Ascending aorta (tissue), 2 donors: Measurements from ENCODE around the gene ABRACL. TPM values are rescaled to one million over a fixed set of nuclear protein-coding genes. Genes with fewer than 3 reads are reported as not detected.
"Not testable (repeated sequence)": the region's sequence is repeated elsewhere in the genome, so short reads cannot be mapped to it uniquely, and the experiment has no call there.

Experiments
- DNase-seq, 2 donors: peaks; one replicate each; pipeline ENCODE4 v3.0.0-alpha.2; 2019; ENCODE audit warnings: low spot score in 2 of 2
- H3K27ac ChIP-seq, 2 donors: fragments of 200-600 bp; sonication (generic); one replicate each; pipeline ENCODE4 v1.5.1; 2016 to 2017; ENCODE audit warnings: mild to moderate bottlenecking in 1 of 2
- H3K27me3 ChIP-seq: fragments of 200-600 bp; sonication (generic); one replicate; pipeline ENCODE4 v1.5.1; 2017
- H3K36me3 ChIP-seq, 2 donors: fragments of 200-600 bp; sonication (generic); one replicate each; pipeline ENCODE4 v1.5.1; 2016
- H3K4me1 ChIP-seq, 2 donors: fragments of 200-600 bp; sonication (generic); one replicate each; pipeline ENCODE4 v1.5.1; 2016 to 2017; ENCODE audit warnings: mild to moderate bottlenecking in 1 of 2
- H3K4me3 ChIP-seq, 2 donors: fragments of 200-600 bp; sonication (generic); one replicate each; pipeline ENCODE4 v1.5.1; 2016 to 2017; ENCODE audit warnings: mild to moderate bottlenecking in 1 of 2
- H3K9me3 ChIP-seq, 2 donors: fragments of 200-600 bp; sonication (generic); one replicate each; pipeline ENCODE4 v1.5.1; 2016
- intact Hi-C: fragments of 100-400 bp; cut with DNase I; formaldehyde crosslinking; loops from one replicate; pipeline ENCODE4 v1.15.1; 2023
- total RNA-seq: library from RNA; depleted of rRNA; stranded (reverse); fragments of >200 nt; gene quantifications from one replicate; pipeline ENCODE4 v1.1.0, GENCODE V29; 2016
- TF ChIP-seq, protein P1 (sequence below), 3 experiments: fragments of 200-600 bp in 2 of 3; fragments of 450-650 bp in 1 of 3; sonication (generic) in 2 of 3; IDR thresholded peaks; one replicate each; pipeline ENCODE4 v1.5.1; 2016 to 2019; ENCODE audit warnings: antibody characterized with exemption in 3 of 3, mild to moderate bottlenecking in 1 of 3, moderate library complexity in 1 of 3

The ABRACL gene
- total RNA-seq, 1 donor from 2014 or later: 27.6 TPM

- TF ChIP-seq, protein P1, sequence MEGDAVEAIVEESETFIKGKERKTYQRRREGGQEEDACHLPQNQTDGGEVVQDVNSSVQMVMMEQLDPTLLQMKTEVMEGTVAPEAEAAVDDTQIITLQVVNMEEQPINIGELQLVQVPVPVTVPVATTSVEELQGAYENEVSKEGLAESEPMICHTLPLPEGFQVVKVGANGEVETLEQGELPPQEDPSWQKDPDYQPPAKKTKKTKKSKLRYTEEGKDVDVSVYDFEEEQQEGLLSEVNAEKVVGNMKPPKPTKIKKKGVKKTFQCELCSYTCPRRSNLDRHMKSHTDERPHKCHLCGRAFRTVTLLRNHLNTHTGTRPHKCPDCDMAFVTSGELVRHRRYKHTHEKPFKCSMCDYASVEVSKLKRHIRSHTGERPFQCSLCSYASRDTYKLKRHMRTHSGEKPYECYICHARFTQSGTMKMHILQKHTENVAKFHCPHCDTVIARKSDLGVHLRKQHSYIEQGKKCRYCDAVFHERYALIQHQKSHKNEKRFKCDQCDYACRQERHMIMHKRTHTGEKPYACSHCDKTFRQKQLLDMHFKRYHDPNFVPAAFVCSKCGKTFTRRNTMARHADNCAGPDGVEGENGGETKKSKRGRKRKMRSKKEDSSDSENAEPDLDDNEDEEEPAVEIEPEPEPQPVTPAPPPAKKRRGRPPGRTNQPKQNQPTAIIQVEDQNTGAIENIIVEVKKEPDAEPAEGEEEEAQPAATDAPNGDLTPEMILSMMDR (IDR thresholded peaks at IDR 0.05): no peak
- Histone ChIP-seq H3K27ac (peak overlapping the region; percentile 31 to 85), H3K27me3 (no peaks in the 10 kb centered on the region), H3K4me1 (peaks cover 0 to 19% of the 10 kb centered on the region in 2 donors), H3K4me3 (peak overlapping the region; percentile 90 to 98), H3K9me3 (no peaks in the 10 kb centered on the region), H3K36me3 (no peaks in the 10 kb centered on the region)
- intact Hi-C loops: loop anchor here (5.0 to 10.0 kb wide), 2 partner anchors 40 to 378 kb away; no protein-coding TSS in a partner anchor
- no peak for DNase-seq
Measured at GRCh38 chr6:138987080-138987642, 41.4 kb upstream of the ABRACL start.

DNA sequence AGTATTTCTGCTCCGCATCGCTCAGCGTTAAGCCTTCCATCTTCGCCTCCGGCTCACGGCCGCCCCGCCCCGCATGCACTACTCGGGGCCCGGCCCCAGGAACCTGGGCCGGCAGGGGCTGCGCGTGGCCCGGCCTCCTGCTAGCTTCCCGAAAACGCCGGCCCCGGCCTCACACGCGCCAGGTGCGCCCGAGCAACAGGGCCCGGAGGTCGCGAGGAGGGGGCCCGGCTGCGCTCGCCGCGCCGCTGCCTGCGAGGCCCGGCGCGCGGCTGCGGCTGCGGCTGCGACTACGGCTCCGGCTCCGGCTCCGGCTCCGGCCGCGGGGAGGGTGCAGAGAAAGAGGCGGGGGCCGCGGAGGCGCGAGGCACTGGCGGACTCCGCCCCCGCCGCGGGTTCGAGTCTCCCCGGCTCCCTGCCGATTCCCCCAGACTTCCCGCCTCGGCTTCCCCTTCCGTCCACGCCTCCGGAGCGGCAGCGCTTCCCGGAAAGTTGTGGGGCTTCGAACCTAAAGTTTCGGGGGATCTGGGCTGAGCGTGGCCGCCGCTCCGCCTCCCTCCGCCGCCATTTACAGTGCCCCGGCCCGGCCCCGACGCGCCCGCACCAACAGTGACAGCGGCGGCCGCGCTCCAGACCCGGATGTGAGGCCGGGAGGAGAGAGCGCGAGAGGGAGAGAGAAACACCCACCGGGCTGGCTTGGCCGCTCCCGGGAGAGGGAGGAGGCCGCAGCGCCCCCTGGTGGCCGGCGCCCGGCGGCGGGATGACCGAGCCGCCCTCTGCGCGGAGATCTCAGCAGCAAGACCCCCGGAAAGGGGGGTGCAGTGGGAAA is 40.7 kb upstream of the ABRACL start, which contains the start of gene REPS1:
TSS of gene REPS1 (minus strand) at position 611 of the 826 bp plus-strand sequence. CDS start at position 40, 571 bp downstream.
- TF ChIP-seq, protein P1 (IDR thresholded peaks at IDR 0.05): peak; percentile 92 to 98 (median 98)
- Histone ChIP-seq H3K4me1 (peaks cover 0 to 18% of the 10 kb centered on the region in 2 donors), H3K36me3 (no peaks in the 10 kb centered on the region), H3K9me3 (no peaks in the 10 kb centered on the region), H3K4me3 (peak within 1 kb of the TSS; percentile 90 to 98), H3K27ac (peak within 1 kb of the TSS; percentile 85 to 91), H3K27me3 (no peaks in the 10 kb centered on the region)
- DNase-seq: peak; percentile 51 to 96
- intact Hi-C loops: loop anchor here (1.0 to 10.0 kb wide), 6 partner anchors 41 to 377 kb away; partner anchors contain the start of genes CCDC28A and HECA

- peak overlapping the region; percentile 85 to 91 for H3K27ac ChIP-seq
- intact Hi-C loops: loop anchor here (1.0 to 10.0 kb wide), 6 partner anchors 41 to 376 kb away; partner anchors contain the start of genes CCDC28A and HECA
- no peaks in the 10 kb centered on the region for H3K9me3 ChIP-seq
- H3K27me3 ChIP-seq: no peaks in the 10 kb centered on the region
- TF ChIP-seq, protein P1 (IDR thresholded peaks at IDR 0.05): no peak
- peaks cover 0 to 14% of the 10 kb centered on the region in 2 donors for H3K4me1 ChIP-seq
- H3K36me3 ChIP-seq: no peaks in the 10 kb centered on the region
- peak overlapping the region; percentile 90 to 98 for H3K4me3 ChIP-seq
- no peak for DNase-seq
Measured at GRCh38 chr6:138988469-138988834, 40.1 kb upstream of the ABRACL start.

DNA sequence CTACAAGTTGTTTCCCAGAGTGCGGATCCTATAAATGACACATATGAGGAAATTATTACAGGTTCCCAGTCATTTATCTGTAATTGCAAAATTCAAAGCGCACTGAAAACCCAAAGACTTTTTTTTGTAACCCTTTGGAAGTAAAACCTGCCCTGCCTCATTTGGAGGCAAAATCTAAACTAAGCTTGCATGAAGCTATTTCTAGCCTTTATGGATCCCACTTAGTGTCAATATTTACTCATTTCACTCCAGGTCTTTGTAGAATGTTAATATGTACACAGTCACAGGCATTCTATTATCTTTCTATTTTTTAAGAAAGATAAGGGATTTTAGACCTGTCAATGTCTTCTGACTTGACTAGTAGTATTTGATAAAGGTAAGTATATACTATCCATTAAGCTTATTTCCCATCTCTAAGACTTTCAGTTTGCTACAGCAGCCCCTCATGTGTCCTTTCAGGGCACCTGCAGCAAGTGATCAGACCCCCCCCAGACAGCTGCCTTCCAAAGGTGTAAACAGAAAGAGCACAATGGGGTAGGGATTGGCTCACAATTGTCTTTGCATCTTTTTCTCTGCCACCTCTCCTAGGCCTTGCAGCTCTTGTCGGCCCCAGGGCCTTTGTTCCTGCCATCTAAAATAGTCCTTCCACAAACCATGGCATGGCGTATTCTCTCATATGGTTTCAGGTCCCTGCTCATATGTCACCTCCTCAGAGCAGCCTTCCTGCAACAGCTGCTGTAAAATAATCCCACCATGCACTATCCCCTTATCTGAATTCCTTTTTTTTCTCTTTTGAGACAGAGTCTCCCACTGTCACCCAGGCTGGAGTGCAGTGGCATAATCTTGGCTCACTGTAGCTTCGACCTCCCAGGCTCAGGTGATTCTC is 39.2 kb upstream of the ABRACL start:
- TF ChIP-seq, protein P1 (IDR thresholded peaks at IDR 0.05): no peak
- H3K4me3 ChIP-seq: no peak overlapping the region
- H3K4me1 ChIP-seq: peaks cover 0 to 14% of the 10 kb centered on the region in 2 donors
- no peaks in the 10 kb centered on the region for H3K27me3 ChIP-seq
- DNase-seq: no peak
- no peaks in the 10 kb centered on the region for H3K9me3 ChIP-seq
- no peaks in the 10 kb centered on the region for H3K36me3 ChIP-seq
- intact Hi-C loops: loop anchor here (2.0 to 10.0 kb wide), 4 partner anchors 42 to 375 kb away; partner anchors contain the start of genes CCDC28A and HECA
- no peak overlapping the region for H3K27ac ChIP-seq

DNA sequence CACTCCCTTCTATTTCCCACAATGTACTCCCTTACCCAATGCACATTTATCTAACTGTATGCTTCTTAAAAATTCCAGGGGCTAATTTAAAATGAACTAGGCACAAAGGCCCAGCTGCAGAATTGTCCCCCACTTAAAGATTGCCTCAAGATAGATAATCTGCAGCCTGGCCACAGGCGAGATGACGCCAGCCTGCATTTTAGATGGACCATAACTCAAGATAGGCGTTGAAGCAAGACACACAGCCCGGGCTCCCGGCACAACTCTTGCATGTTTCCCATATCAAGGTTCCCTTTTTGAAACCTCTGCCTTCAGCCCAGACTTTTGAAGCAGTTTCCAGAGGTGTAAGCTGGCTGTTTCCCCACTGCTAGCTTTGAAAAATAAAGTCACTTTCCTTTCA is 37.3 kb upstream of the ABRACL start:
- no peak overlapping the region for H3K4me3 ChIP-seq
- no peak for DNase-seq
- no peaks in the 10 kb centered on the region for H3K36me3 ChIP-seq
- TF ChIP-seq, protein P1 (IDR thresholded peaks at IDR 0.05): no peak
- no peaks in the 10 kb centered on the region for H3K9me3 ChIP-seq
- H3K4me1 ChIP-seq: peaks cover 0 to 5% of the 10 kb centered on the region in 2 donors
- H3K27ac ChIP-seq: no peak overlapping the region
- intact Hi-C loops: no loop called here
- H3K27me3 ChIP-seq: no peaks in the 10 kb centered on the region

- intact Hi-C loops, DNase-seq, H3K27ac ChIP-seq, H3K27me3 ChIP-seq, H3K4me1 ChIP-seq, H3K9me3 ChIP-seq, H3K36me3 ChIP-seq, H3K4me3 ChIP-seq: not testable (repeated sequence)
Measured at GRCh38 chr6:138992965-138993364, 35.6 kb upstream of the ABRACL start.

DNA sequence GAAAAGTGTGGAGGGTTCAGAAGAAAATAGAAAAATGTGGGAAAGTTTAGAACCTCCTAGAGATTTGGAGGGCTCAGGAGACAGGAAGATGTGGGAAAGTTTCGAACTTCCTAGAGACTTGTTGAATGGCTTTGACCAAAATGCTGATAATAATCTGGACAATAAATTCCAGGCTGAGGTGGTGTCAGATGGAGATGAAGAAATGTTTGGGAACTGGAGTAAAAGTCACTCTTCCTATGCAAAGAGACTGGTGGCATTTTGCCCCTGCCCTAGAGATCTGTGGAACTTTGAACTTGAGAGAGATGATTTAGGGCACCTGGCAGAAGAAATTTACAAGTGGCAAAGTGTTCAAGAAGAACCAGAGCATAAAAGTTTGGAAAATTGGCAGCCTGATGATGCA is 35.1 kb upstream of the ABRACL start:
- DNase-seq, H3K4me3 ChIP-seq, H3K27me3 ChIP-seq, H3K36me3 ChIP-seq, H3K27ac ChIP-seq, H3K9me3 ChIP-seq, H3K4me1 ChIP-seq, intact Hi-C loops: not testable (repeated sequence)
